UCSD-AML1 (cell line): ENCODE measurements around the gene GRIA3.
"Not testable (repeated sequence)": the region's sequence is repeated elsewhere in the genome, so short reads cannot be mapped to it uniquely, and the experiment has no call there.

Source experiments
- DNase-seq: peaks from one replicate; lab custom pipeline; 2025; ENCODE audit not compliant: unreplicated experiment; lab: John Stamatoyannopoulos, UW

The GRIA3 gene

DNA sequence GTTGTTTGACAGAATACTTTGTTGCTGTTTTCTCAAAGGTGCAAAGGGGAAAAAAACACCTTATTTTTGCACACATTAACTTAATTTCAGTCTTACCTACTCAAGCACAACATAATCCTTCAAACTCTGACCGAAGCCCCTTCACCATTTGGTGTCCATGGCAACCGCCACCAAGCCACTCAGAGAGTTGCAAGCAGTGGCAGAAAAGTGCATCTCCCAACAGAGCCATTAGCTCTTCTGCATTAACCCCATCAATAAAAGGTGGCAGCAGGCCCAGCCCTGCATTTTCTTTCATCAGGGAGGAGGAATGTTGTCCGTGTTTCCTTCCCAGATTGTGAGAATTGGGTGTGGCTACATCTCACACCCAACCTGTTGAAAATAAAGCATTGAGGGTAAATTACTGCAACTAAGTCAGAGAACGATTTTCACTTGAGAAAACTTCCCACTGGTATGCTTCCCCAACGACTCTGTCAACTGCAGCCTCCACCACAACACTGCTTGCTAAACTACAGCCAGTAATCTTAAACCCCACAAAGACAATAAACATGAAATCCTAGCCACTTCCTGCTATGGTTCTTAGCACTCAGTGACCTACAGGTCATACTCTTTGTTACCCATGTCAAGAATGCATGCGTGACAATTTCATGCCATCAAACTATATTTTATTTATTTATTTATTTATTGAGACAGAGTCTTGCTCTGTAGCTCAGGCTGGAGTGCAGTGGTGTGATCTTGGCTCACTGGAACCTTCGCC, 154.0 kb downstream of the GRIA3 start:
- DNase-seq, result no peak

GRCh38 chrX:123339221-123339905, 155.3 kb downstream of the GRIA3 start:
- no peak for DNase-seq

GRCh38 chrX:123340696-123341095, 156.6 kb downstream of the GRIA3 start:
- DNase-seq, result no peak

- DNase-seq, result no peak
Observed at GRCh38 chrX:123348468-123348867, 164.4 kb downstream of the GRIA3 start.

DNA sequence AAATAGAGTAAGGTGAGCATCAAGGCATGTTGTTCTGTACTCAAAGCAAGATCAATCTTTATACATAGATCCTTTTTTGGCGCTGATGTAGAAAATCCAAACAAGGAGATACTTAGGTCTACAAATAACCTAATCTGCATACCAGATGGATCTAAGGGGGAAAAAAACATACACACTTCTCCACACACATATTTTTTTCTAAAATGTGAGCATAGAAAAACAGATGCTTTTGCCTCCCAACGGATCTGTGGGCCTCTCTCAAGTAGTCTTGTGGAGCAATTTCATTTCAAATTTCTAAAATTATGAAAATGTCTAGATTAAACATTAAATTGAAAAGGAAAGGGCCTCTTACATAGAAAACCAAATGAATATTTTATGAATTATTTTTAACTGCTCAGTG, 166.1 kb downstream of the GRIA3 start:
- DNase-seq, result no peak

- no peak for DNase-seq
Observed at GRCh38 chrX:123357941-123358340, 173.9 kb downstream of the GRIA3 start.

DNA sequence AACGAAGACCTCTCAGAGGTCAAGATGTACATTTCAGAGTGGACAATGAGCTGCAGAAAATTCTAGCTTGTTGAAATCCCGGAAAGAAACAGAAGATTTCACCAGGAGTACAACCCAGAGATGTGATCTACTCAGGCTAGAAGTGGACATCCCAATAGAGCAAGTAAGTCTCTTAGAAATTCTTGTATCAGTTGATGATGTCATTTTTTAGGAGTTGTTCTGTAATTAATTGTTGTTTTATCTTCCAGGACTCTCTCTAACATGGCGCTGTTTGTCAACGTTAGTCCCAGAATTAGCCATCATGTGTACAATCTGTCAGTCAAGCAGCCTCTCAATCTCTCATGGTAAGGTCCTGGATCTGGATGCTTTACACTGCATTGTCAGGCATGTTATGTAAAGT, 174.4 kb downstream of the GRIA3 start:
- no peak for DNase-seq

DNA sequence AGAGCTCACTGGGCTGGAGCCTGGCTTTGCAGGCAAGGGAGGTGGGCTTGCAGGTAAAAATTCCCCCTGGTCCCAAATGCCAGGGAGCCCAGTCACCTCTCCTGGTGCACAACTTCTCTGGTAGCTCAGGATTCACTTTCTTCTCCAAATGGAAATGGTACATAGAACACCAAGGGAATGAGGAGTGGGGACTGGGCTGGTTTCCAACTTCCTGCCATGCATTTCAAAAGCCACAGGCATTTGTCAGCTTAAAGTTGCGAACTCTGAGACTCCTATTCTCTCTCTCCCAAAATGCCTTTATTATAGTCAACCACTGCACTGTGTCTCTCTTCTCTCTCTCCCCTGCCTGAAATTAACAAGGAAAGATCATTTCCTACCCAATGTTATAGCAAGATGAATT, 177.3 kb downstream of the GRIA3 start:
- DNase-seq, result no peak

DNA sequence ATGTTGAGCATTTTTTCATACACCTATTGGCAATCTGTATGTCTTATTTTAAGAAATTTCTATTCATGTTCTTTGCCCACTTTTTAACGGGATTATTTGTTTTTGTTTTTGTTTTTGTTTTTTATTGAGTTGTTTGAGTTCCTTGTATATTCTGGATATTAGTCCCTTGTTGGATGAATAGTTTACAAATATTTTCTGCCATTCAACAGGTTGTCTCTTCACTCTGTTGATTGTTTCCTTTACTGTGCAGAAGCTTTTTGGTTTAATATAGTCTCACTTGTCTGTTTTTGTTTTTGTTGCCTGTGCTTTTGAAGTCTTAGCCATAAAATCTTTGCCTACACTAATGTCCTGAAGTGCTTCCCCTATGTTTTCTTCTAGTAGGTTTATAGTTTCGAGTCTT, 202.1 kb downstream of the GRIA3 start:
- DNase-seq, result not testable (repeated sequence)

GRCh38 chrX:123392921-123393320, 208.8 kb downstream of the GRIA3 start:
- no peak for DNase-seq

GRCh38 chrX:123399709-123400108, 215.6 kb downstream of the GRIA3 start:
- DNase-seq, result no peak

GRCh38 chrX:123405231-123405630, 221.2 kb downstream of the GRIA3 start:
- DNase-seq, result no peak

GRCh38 chrX:123408821-123409737, 225.0 kb downstream of the GRIA3 start:
- DNase-seq, result no peak

DNA sequence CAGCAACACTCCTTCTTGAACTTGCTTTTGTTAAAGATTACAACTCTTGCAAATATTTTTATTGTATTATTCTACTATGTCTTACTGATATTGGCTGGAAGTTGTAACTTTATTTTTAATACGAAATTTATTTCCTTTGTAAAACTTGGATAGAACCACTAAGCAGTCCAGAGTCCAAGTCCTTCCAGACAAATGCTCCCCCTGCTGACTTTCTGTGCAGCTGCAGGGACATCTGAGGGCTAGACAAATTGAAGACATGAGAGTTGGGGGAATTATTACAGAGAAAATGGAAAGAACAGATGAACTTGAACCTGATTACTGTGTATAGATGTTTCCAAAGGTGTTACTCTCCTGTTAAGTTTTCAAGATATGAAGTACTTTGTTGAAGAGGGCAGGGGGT, 238.8 kb downstream of the GRIA3 start:
- DNase-seq, result no peak

- no peak for DNase-seq
Observed at GRCh38 chrX:123424546-123424945, 240.5 kb downstream of the GRIA3 start.

DNA sequence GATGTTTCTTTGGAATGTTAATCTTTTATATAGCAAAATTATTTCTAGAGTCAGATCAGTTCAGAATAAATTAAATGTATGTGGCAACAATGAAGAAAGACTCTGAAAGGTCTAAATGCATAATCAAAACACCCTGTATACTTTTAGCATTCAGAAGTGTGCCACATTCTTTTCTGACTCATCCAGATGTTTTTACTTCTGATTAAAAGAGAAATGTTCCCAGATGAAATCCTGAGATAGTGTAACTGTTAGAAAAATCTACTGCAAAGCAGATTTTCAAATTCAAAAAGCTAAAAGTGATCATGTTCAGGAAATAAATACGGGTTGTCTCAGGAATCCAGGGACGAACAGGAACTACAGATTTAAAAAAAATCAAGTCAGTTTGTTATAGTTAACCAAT, 241.4 kb downstream of the GRIA3 start:
- DNase-seq, result no peak

GRCh38 chrX:123425904-123426303, 241.8 kb downstream of the GRIA3 start:
- no peak for DNase-seq

GRCh38 chrX:123432361-123433150, 248.5 kb downstream of the GRIA3 start:
- DNase-seq, result no peak

DNA sequence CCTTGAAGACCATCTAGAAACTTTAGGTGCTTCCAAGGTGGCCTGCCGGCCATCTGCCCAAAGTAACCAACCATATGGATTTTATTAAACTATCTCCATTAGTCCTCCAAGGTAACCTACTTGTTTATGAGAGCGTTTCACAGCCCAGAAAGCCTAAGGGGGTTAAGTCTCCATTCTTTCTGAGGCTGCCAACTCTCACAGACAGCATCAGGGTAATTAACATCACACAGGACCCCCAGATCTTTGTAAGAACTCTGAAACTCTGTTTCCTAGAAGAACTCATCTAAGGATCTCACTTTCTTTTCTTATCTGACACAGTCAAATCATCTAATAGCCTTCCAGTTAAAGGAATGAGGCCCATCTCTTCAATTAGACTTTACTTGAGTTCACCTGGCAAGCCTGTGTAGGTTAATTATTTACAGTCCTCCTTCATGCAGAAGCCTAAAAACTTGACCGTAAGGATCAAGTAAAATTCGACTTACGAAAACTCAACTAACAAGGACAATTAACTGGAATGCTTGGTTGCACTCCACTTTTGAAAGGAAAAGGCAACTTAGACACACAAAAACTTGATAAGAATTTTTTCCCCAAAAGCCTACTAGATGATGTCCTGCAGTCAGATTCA, 252.5 kb downstream of the GRIA3 start:
- DNase-seq, result no peak

- DNase-seq, result not testable (repeated sequence)
Observed at GRCh38 chrX:123439926-123440325, 255.8 kb downstream of the GRIA3 start.
